HCT116 (cell line): ENCODE measurements around the gene USO1. TPM values are rescaled to one million over a fixed set of nuclear protein-coding genes. Genes with fewer than 3 reads are reported as not detected.

ENCODE experiments used
- ATAC-seq: fragments of 200-7000 bp; cut with Tn5 transposase; 2 replicates; pipeline ENCODE4 v1.9.1; 2020; ENCODE audit warnings: mild to moderate bottlenecking, moderate library complexity
- BruUV-seq: library from RNA; stranded (reverse); fragments of 400-500 nt; replicated peaks from 2 replicates; lab custom pipeline; 2021; lab: Mats Ljungman, UMichigan
- CTCF ChIA-PET: fragments of 300-600 bp; sonication (Branson Sonifier 250); formaldehyde crosslinking; loops from one replicate; lab custom pipeline; 2021; ENCODE audit warnings: antibody characterized with exemption; lab: Charles Lee
- POLR2A ChIA-PET: fragments of 300-600, 350-600 bp; sonication (Branson Sonifier 250); formaldehyde crosslinking; loops from one replicate; lab custom pipeline; 2021; ENCODE audit warnings: antibody characterized with exemption; lab: Charles Lee
- RAD21 ChIA-PET, 2 experiments: fragments of 300-600 bp; sonication (Branson Sonifier 250); formaldehyde crosslinking; loops; one replicate each; lab custom pipeline; 2023; ENCODE audit warnings: low total read pairs in 2 of 2; ENCODE audit not compliant: uncharacterized antibody in 2 of 2, unreplicated experiment in 2 of 2, low non-redundant PET in 1 of 2; lab: Charles Lee
- DNase-seq: peaks from one replicate; pipeline ENCODE4 v3.0.0-alpha.2; 2010; ENCODE audit warnings: low read depth, low spot score
- H2AFZ ChIP-seq: fragments of 200-600 bp; shearing (Covaris generic), sonication (generic); 2 replicates; pipeline ENCODE4 v1.6.1; 2017; ENCODE audit warnings: low read depth, mixed run types, mixed read lengths, antibody characterized with exemption, low read length; ENCODE audit not compliant: poor library complexity, severe bottlenecking
- H3K27ac ChIP-seq: 2 replicates; pipeline ENCODE4 v1.5.1; 2012; ENCODE audit warnings: low read depth, low read length
- H3K27me3 ChIP-seq: fragments of 200-600 bp; sonication (generic); 2 replicates; pipeline ENCODE4 v1.6.1; 2016; ENCODE audit warnings: mixed run types, low read length, mixed read lengths; ENCODE audit not compliant: insufficient read depth
- H3K36me3 ChIP-seq, 2 experiments: fragments of 200-500 bp in 1 of 2; fragments of 200-600 bp in 1 of 2; sonication (Bioruptor generic) in 1 of 2; sonication (generic) in 1 of 2; 2 replicates each; pipeline versions ENCODE4 v1.5.1 to v1.6.1; 2014 to 2016; ENCODE audit warnings: low read length in 2 of 2, inconsistent platforms in 1 of 2, mixed read lengths in 1 of 2, mixed run types in 1 of 2; ENCODE audit not compliant: insufficient read depth in 2 of 2, control insufficient read depth in 1 of 2
- H3K4me1 ChIP-seq, 2 experiments: fragments of 200-600 bp in 1 of 2; sonication (generic) in 1 of 2; 2 replicates each; pipeline versions ENCODE4 v1.5.1 to v1.6.1; 2012 to 2017; ENCODE audit warnings: low read length in 2 of 2, inconsistent platforms in 1 of 2, mild to moderate bottlenecking in 1 of 2, mixed read lengths in 1 of 2, mixed run types in 1 of 2, moderate library complexity in 1 of 2; ENCODE audit not compliant: insufficient read depth in 2 of 2, control insufficient read depth in 1 of 2
- H3K4me2 ChIP-seq: fragments of 200-600 bp; sonication (generic); 2 replicates; pipeline ENCODE4 v1.6.1; 2017; ENCODE audit warnings: mixed run types, low read length, mixed read lengths
- H3K4me3 ChIP-seq, 2 experiments: fragments of 200-600 bp in 1 of 2; sonication (generic) in 1 of 2; replicated peaks in 1 of 2; 2 replicates each; pipeline ENCODE4 v1.5.1; 2011 to 2016; ENCODE audit warnings: low read length in 2 of 2, control low read depth in 1 of 2, low read depth in 1 of 2, mild to moderate bottlenecking in 1 of 2, mixed read lengths in 1 of 2, mixed run types in 1 of 2
- H3K79me2 ChIP-seq: fragments of 200-600 bp; sonication (generic); 2 replicates; pipeline ENCODE4 v1.6.1; 2017; ENCODE audit warnings: mild to moderate bottlenecking, mixed run types, low read length, moderate library complexity, mixed read lengths; ENCODE audit not compliant: insufficient read depth
- H3K9ac ChIP-seq: fragments of 200-600 bp; sonication (generic); 2 replicates; pipeline ENCODE4 v1.6.1; 2016; ENCODE audit warnings: low read length, mixed read lengths
- H3K9me2 ChIP-seq: fragments of 200-600 bp; sonication (generic), shearing (Covaris generic); 2 replicates; pipeline ENCODE4 v1.6.1; 2017; ENCODE audit warnings: mixed run types, mild to moderate bottlenecking, moderate library complexity; ENCODE audit not compliant: insufficient read depth
- H3K9me3 ChIP-seq, 2 experiments: fragments of 200-500 bp in 1 of 2; fragments of 200-600 bp in 1 of 2; sonication (Bioruptor generic) in 1 of 2; sonication (generic) in 1 of 2; 2 replicates each; pipeline ENCODE4 v1.6.1; 2014 to 2017; ENCODE audit warnings: low read length in 2 of 2, mixed read lengths in 2 of 2, inconsistent platforms in 1 of 2, low read depth in 1 of 2, mild to moderate bottlenecking in 1 of 2, mixed run types in 1 of 2, moderate library complexity in 1 of 2; ENCODE audit not compliant: control insufficient read depth in 1 of 2, insufficient read depth in 1 of 2
- H4K20me1 ChIP-seq: fragments of 200-600 bp; sonication (generic), shearing (Covaris generic); 2 replicates; pipeline ENCODE4 v1.6.1; 2017; ENCODE audit warnings: mixed run types, mild to moderate bottlenecking, moderate library complexity; ENCODE audit not compliant: insufficient read depth
- ATF3 ChIP-seq: IDR thresholded peaks from 2 replicates; pipeline ENCODE4 v1.6.1; 2012
- EGR1 ChIP-seq: IDR thresholded peaks from 2 replicates; pipeline ENCODE4 v1.6.1; 2012; ENCODE audit warnings: low read depth
- ELF1 ChIP-seq: IDR thresholded peaks from 2 replicates; pipeline ENCODE4 v1.6.1; 2012; ENCODE audit warnings: low read depth, borderline replicate concordance
- FOSL1 ChIP-seq: IDR thresholded peaks from 2 replicates; pipeline ENCODE4 v1.6.1; 2012; ENCODE audit warnings: low read depth
- JUND ChIP-seq: IDR thresholded peaks from 2 replicates; pipeline ENCODE4 v1.6.1; 2012
- POLR2A ChIP-seq: IDR thresholded peaks from 2 replicates; pipeline ENCODE4 v1.7.0; 2011; ENCODE audit warnings: borderline replicate concordance; ENCODE audit not compliant: insufficient read depth, insufficient read length; ENCODE audit errors: extremely low read depth
- POLR2AphosphoS5 ChIP-seq: IDR thresholded peaks from 2 replicates; pipeline ENCODE4 v1.6.1; 2011; ENCODE audit warnings: mild to moderate bottlenecking, low read depth, low read length, moderate library complexity
- RAD21 ChIP-seq: IDR thresholded peaks from 2 replicates; pipeline ENCODE4 v1.6.1; 2012; ENCODE audit warnings: low read depth, mild to moderate bottlenecking
- REST ChIP-seq: IDR thresholded peaks from 2 replicates; pipeline ENCODE4 v1.6.1; 2012; ENCODE audit warnings: low read depth
- YY1 ChIP-seq: IDR thresholded peaks from 2 replicates; pipeline ENCODE4 v1.6.1; 2011; ENCODE audit warnings: low read length, low read depth, moderate library complexity, mild to moderate bottlenecking; ENCODE audit not compliant: insufficient replicate concordance; ENCODE audit errors: extremely low read depth
- intact Hi-C: fragments of 100-400 bp; cut with micrococcal nuclease; formaldehyde crosslinking; loops from 2 replicates; pipeline ENCODE4 v1.10.0; 2022
- total RNA-seq: library from RNA; stranded (reverse); gene quantifications from one replicate; pipeline ENCODE4 v1.2.1, GENCODE V29; 2021; ENCODE audit not compliant: unreplicated experiment
- TF ChIP-seq, protein P1 (sequence below), 3 experiments: fragments of 200-600 bp in 1 of 3; sonication (generic) in 1 of 3; IDR thresholded peaks in 2 of 3; conservative IDR thresholded peaks in 1 of 3; 2 replicates each; pipeline ENCODE4 v1.5.1; 2012 to 2017; ENCODE audit warnings: low read depth in 2 of 3, low read length in 2 of 3, antibody characterized with exemption in 1 of 3, borderline replicate concordance in 1 of 3, control low read depth in 1 of 3, mild to moderate bottlenecking in 1 of 3, mixed read lengths in 1 of 3, mixed run types in 1 of 3, moderate library complexity in 1 of 3; ENCODE audit not compliant: insufficient read depth in 1 of 3

The USO1 gene
- total RNA-seq, 1 experiment from 2014 or later = 72.7 TPM

DNA sequence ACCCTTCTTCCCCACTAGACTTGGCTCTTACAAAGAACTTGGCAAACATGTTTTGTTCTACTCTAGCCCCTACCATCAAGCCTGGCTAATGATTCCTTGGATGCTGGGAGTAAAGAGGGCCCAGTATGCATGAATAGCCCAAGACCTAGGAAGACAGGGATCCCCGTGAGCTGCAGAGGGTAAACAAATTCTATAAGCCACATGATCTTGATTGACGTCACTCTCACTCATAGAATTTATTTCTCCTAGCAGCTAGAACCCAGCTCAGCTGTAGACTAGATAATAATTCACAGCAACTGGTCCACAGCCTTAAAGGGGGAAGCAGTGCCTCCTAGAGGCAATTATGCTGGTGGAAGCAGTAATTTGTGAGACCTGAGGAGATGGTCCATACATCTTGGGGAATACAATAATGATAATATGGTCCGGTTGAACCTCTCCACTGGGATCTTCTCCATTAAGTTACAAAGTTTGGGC is 16.1 kb upstream of the USO1 start:
- Histone ChIP-seq H3K27me3 (no peaks in the 10 kb centered on the region), H3K27ac (no peak overlapping the region), H4K20me1 (no peaks in the 10 kb centered on the region), H3K4me3 (no peak overlapping the region), H3K9me2 (no peaks in the 10 kb centered on the region), H3K4me1 (no peaks in the 10 kb centered on the region), H3K36me3 (no peaks in the 10 kb centered on the region), H3K79me2 (peaks cover 10% of the 10 kb centered on the region; the same call in 1 of the 2 replicates), H2AFZ (no peak overlapping the region), H3K9me3 (no peaks in the 10 kb centered on the region), H3K4me2 (no peak overlapping the region), H3K9ac (no peak overlapping the region)
- no TSS peak for BruUV-seq
- ChIA-PET CTCF (interaction anchor here (1.0 kb wide), 1 partner anchor 11 kb away, joined by 3 read pairs; no protein-coding TSS in a partner anchor), POLR2A (no interaction called here), RAD21 (no interaction called here)
- peak; percentile 37; the same call in 1 of the 2 replicates for TF ChIP-seq RAD21
- TF ChIP-seq, protein P1, sequence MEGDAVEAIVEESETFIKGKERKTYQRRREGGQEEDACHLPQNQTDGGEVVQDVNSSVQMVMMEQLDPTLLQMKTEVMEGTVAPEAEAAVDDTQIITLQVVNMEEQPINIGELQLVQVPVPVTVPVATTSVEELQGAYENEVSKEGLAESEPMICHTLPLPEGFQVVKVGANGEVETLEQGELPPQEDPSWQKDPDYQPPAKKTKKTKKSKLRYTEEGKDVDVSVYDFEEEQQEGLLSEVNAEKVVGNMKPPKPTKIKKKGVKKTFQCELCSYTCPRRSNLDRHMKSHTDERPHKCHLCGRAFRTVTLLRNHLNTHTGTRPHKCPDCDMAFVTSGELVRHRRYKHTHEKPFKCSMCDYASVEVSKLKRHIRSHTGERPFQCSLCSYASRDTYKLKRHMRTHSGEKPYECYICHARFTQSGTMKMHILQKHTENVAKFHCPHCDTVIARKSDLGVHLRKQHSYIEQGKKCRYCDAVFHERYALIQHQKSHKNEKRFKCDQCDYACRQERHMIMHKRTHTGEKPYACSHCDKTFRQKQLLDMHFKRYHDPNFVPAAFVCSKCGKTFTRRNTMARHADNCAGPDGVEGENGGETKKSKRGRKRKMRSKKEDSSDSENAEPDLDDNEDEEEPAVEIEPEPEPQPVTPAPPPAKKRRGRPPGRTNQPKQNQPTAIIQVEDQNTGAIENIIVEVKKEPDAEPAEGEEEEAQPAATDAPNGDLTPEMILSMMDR (IDR thresholded peaks at IDR 0.05 in 2 of 3, conservative IDR thresholded peaks at IDR 0.05 in 1 of 3; ENCODE audit: borderline replicate concordance in 1 of 3, insufficient read depth in 1 of 3, low read depth in 2 of 3, low read length in 2 of 3) = peak; percentile 23 to 50 (median 39); a peak in 4 of 6 replicates
- TF ChIP-seq YY1 = no peak
- DNase-seq (no peak), ATAC-seq (peak; percentile 57; the same call in 1 of the 2 replicates)
- intact Hi-C loops = no loop called here

DNA sequence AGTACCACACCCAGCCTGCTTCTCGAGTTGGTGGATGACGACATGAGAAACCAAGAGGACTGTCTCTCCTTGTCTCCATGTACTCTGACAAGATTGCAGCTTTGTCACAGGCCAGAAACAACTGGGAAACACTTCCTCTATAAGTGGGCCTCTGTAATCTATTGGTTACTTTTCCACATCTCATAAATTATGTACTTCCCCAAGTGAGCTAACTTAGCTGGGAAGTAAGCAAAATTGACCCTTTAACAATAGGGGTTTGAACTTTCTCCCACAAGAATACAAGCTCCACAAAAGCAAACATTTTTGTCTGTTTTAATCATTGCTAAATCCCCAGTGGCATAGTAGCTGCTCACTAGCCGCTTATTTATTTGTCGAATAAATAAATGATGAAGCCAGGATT is 14.1 kb upstream of the USO1 start:
- ChIA-PET RAD21 (no interaction called here), CTCF (interaction anchor here (2.3 kb wide), 1 partner anchor 14 kb away, joined by 7 read pairs; the partner anchor contains the start of gene USO1)
- H2AFZ ChIP-seq = no peak overlapping the region
- H3K27me3 ChIP-seq = no peaks in the 10 kb centered on the region
- DNase-seq = no peak
- no peaks in the 10 kb centered on the region for H3K9me2 ChIP-seq
- peaks cover 10% of the 10 kb centered on the region; the same call in 1 of the 2 replicates for H3K79me2 ChIP-seq
- no peaks in the 10 kb centered on the region for H3K36me3 ChIP-seq
- no TSS peak for BruUV-seq
- no peaks in the 10 kb centered on the region for H3K4me1 ChIP-seq
- no peak overlapping the region for H3K9ac ChIP-seq
- TF ChIP-seq RAD21 (no peak), POLR2AphosphoS5 (no peak), POLR2A (no peak), ELF1 (no peak), JUND (no peak), EGR1 (no peak), FOSL1 (no peak), ATF3 (no peak), REST (no peak)
- TF ChIP-seq, all 23 proteins: peak for 0
- POLR2A ChIA-PET = interaction anchor here (1.3 kb wide), 1 partner anchor 14 kb away, joined by 5 read pairs; the partner anchor contains the start of gene USO1
- H3K27ac ChIP-seq = no peak overlapping the region
- H3K4me2 ChIP-seq = no peak overlapping the region
- intact Hi-C loops = no loop called here
- no peaks in the 10 kb centered on the region for H4K20me1 ChIP-seq
- H3K4me3 ChIP-seq = no peak overlapping the region
- no peaks in the 10 kb centered on the region for H3K9me3 ChIP-seq
- no peak for ATAC-seq
